H1 (cell line): ENCODE data around the gene KEL. TPM values are rescaled to one million over a fixed set of nuclear protein-coding genes. Genes with fewer than 3 reads are reported as not detected.

Source experiments
- ATF3 ChIP-seq: IDR thresholded peaks from 2 replicates; pipeline ENCODE4 v1.6.1; 2011; ENCODE audit warnings: low read depth, mild to moderate bottlenecking, low read length; ENCODE audit not compliant: insufficient read depth
- CHD2 ChIP-seq: IDR thresholded peaks from 2 replicates; pipeline ENCODE4 v1.6.1; 2012; ENCODE audit warnings: low read length, improper control_type of control experiment
- CHD7 ChIP-seq: fragments of 300-600 bp; sonication (generic); IDR thresholded peaks from 2 replicates; pipeline ENCODE4 v1.7.1; 2012; ENCODE audit warnings: low read length, moderate library complexity, mild to moderate bottlenecking, inconsistent platforms; ENCODE audit not compliant: insufficient replicate concordance
- FOSL1 ChIP-seq: IDR thresholded peaks from 2 replicates; pipeline ENCODE4 v1.6.1; 2011; ENCODE audit warnings: mild to moderate bottlenecking, low read depth, low read length, moderate library complexity; ENCODE audit not compliant: insufficient read depth
- GABPA ChIP-seq: IDR thresholded peaks from 2 replicates; pipeline ENCODE4 v1.6.1; 2011; ENCODE audit warnings: mild to moderate bottlenecking, low read length, moderate library complexity, borderline replicate concordance; ENCODE audit not compliant: insufficient read depth
- GTF2F1 ChIP-seq: IDR thresholded peaks from 2 replicates; pipeline ENCODE4 v1.6.1; 2012; ENCODE audit warnings: low read depth, low read length, improper control_type of control experiment, borderline replicate concordance
- MAFK ChIP-seq: IDR thresholded peaks from 2 replicates; pipeline ENCODE4 v1.6.1; 2012; ENCODE audit warnings: low read depth, mild to moderate bottlenecking, improper control_type of control experiment, low read length
- NANOG ChIP-seq: IDR thresholded peaks from 2 replicates; pipeline ENCODE4 v1.6.1; 2011; ENCODE audit warnings: low read length, low read depth, mild to moderate bottlenecking, inconsistent platforms; ENCODE audit not compliant: insufficient read depth, poor library complexity, severe bottlenecking
- POLR2AphosphoS5 ChIP-seq: IDR thresholded peaks from 2 replicates; pipeline ENCODE4 v1.6.1; 2011; ENCODE audit warnings: low read depth, low read length
- RBBP5 ChIP-seq: IDR thresholded peaks from 2 replicates; pipeline ENCODE4 v1.7.1; 2012; ENCODE audit warnings: low read depth, mild to moderate bottlenecking, inconsistent platforms, low read length, moderate library complexity, borderline replicate concordance
- SP1 ChIP-seq: IDR thresholded peaks from 2 replicates; pipeline ENCODE4 v1.6.1; 2011; ENCODE audit warnings: low read depth, low read length
- TBP ChIP-seq: IDR thresholded peaks from 2 replicates; pipeline ENCODE4 v1.6.1; 2011; ENCODE audit warnings: low read depth, low read length, improper control_type of control experiment
- polyA plus RNA-seq, 7 experiments: library from polyadenylated mRNA; depleted of rRNA in 3 of 7; stranded (reverse) in 5 of 7; unstranded in 2 of 7; fragments of >200 nt in 5 of 7; fragments of 200-250 nt in 2 of 7; gene quantifications; 1 replicate in 5 of 7; 2 replicates in 1 of 7; 4 replicates in 1 of 7; pipeline versions ENCODE4 v1.2.1 to v1.2.3, GENCODE V29; 2011 to 2013; ENCODE audit warnings: missing spikeins in 2 of 7, mixed read lengths in 2 of 7
- total RNA-seq: library from RNA; stranded (reverse); fragmentation: NEBNext Ultra II Directional; extraction: Animal tissue kit (Norgen Biotek cat#: 25700); gene quantifications from 2 replicates; pipeline ENCODE4 v1.2.1, GENCODE V29; 2021

KEL gene
- total and polyA plus RNA-seq, 2 of the 8 experiments (the other 6 are each of a cell fraction or from before 2014, with no cell fraction given), result 1.8 to 1.9 TPM

- TF ChIP-seq CHD7, result no peak
- TF ChIP-seq FOSL1, result no peak
- TF ChIP-seq GABPA, result no peak
- TF ChIP-seq GTF2F1, result no peak
- no peak for TF ChIP-seq NANOG
- TF ChIP-seq MAFK, result no peak
- no peak for TF ChIP-seq POLR2AphosphoS5
- no peak for TF ChIP-seq CHD2
- TF ChIP-seq SP1, result no peak
- no peak for TF ChIP-seq ATF3
- no peak for TF ChIP-seq TBP
- TF ChIP-seq RBBP5, result no peak
Measured at GRCh38 chr7:142963993-142964392, 1.8 kb upstream of the KEL start (continued).
